Activated CD8-positive, alpha-beta memory T cell treated with anti-CD3 and anti-CD28 coated beads, Interleukin-2, amount 50 U/mL, for 1 hour (primary cell): ENCODE data around the gene MTX1.

Experiments
- DNase-seq: peaks from one replicate; pipeline ENCODE4 v3.0.0-alpha.2; 2020; ENCODE audit errors: extremely low read depth

The MTX1 gene

GRCh38 chr1:155174324-155175280 is 33.9 kb upstream of the MTX1 start:
- DNase-seq = no peak

GRCh38 chr1:155175281-155175926 is 33.1 kb upstream of the MTX1 start:
- no peak for DNase-seq

GRCh38 chr1:155175927-155176371 is 32.5 kb upstream of the MTX1 start:
- DNase-seq = no peak

GRCh38 chr1:155176544-155177071 is 31.9 kb upstream of the MTX1 start:
- no peak for DNase-seq

DNA sequence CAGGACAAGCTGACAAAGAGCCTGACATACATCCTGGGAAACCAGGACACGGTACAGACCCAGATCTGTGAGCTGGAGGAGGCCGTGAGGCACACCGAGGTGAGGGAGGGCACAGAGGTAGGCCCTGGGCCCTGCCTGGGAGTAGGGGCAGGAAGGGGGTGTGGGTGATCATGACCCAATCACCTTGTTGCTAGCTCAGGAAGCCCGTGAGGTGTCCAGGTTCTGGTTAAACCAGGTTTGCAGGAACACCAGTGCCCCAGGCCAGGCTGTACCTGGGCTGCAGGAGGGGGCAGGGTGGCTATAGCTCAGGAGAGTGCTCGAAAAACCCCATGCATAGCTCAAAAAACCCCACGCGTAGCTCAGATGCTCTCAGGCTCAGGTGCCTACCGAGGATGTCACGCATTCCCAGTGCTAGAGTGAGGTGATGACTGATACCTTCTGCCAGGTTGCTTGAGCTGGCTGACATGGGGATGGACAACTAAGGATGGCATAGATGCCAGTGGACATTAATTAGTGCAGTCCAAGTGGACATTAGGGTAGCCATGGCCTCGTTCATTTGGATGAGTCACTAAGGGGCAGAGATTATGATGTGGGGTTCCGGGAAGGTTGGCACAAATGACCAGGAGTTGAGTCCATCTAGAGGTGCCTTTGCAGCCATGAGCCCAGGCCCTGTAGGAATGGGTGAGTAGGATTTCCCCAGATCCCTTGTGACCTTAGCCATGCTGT is 31.1 kb upstream of the MTX1 start:
- DNase-seq = no peak

GRCh38 chr1:155177918-155178281 is 30.6 kb upstream of the MTX1 start:
- no peak for DNase-seq

DNA sequence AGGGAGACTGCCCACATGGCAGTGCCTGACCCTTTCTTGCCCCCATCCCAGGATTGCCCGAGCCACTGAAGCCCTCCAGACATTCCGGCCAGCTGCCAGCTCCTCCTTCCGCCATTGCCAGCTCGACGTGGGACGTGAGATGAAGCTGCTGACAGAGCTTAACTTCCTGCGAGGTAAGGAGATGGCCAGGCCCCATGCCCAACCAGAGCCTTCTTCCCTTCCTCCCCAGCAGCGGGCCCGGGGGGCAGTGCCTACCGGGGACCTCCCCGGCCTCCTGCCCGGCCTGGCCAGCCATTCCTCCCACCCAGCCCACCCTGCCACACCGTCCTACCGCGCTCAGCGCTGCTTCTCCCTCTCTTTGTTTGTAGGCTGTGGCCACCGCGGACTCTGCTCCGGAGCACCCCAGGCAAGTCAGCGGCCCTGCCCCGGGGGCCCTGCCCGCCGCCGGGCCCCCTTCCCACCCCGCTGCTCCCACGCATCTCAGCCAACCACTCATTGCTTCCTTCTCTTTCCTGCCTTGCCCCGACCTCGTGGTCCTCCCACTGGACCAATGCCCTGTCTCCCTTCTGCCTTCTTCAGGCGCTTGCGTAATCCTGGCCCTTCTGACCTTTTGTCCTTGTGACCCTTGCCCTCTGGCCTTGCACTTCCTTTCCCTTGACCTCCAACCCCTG is 29.9 kb upstream of the MTX1 start:
- no peak for DNase-seq

DNA sequence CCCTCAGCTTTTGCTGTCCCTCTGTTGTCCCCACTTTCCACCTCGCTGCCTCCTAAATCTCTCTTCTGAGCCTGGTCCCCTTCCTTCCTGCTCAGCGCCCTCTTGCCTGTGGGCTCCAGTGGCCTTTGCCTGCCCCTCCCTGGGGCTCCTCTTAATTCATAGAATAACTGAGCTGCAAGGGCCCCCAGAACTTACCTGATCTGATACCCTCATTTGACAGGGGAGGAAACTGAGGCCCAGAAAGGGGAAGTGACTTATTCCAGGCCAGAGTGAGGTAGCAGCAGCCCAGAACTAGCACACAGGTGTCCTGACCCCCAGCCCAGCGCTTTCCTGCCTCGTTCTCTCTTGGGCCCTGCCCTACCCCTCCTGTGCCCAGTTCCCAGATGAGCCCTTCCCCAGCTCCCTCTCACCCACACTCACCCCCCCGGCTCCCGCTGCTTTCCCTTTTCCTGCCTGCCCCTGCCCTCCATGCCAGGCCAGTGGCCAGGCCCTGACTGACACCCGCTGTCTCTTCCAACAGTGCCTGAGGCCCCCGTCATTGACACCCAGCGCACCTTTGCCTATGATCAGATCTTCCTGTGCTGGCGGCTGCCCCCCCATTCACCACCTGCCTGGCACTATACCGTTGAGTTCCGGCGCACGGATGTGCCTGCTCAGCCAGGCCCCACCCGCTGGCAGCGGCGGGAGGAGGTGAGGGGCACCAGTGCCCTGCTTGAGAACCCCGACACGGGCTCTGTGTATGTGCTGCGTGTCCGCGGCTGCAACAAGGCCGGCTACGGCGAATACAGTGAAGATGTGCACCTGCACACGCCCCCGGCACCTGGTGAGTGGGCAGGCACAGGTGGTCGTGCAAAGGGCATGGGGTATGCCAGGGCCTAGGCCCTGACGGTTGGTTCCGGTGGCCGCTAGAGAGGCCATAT is 29.1 kb upstream of the MTX1 start:
- no peak for DNase-seq

DNA sequence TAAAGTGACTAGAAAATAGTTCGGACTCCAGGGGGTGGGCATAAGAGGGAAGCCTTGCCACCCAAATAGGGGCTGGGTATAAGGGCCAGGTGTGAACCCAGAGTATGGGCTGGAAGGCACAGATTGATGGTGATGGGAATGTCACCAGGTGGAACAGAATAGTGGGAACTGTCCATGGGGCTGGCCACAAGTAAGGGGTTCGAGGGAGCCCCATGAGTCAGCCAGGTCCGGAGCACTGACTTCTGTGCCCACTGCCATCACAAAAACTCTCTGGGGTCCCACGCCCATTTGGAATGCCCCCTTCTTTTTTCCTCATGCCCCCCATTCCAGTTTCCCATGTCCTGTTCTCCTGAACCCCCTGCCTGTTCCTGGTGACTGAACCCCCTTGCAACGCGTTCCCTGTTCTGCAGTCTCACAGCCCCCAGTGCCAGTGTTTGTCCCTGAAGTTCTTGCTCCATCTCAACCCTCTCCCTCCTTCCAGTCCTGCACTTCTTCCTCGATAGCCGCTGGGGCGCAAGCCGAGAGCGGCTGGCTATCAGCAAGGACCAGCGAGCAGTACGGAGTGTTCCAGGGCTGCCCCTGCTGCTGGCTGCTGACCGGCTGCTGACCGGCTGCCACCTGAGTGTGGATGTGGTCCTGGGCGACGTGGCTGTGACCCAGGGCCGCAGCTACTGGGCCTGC is 27.0 kb upstream of the MTX1 start:
- DNase-seq = no peak

DNA sequence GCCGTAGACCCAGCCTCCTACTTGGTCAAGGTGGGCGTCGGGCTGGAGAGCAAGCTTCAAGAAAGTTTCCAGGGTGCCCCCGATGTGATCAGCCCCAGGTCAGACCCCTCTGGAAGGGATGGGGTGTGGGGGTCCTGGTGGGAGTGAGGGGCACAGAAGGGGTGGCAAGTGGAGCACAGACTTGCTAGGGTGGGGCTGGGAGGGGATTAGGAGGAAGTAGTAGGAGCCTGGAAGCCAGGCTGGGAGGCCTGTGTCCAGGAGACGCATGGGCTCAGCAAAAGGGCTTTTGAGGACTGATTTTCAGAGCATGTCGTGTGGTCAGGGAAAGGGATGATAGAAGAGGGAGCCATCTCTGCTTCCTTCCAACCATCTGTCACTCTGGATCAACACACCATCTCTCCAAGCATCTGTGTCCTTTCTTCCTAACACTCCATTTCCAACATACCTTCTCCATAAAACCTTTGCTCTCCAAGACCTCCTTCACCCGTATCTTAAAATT is 26.4 kb upstream of the MTX1 start:
- DNase-seq = no peak

GRCh38 chr1:155183775-155184221 is 24.7 kb upstream of the MTX1 start:
- DNase-seq = no peak

GRCh38 chr1:155184351-155184811 is 24.1 kb upstream of the MTX1 start:
- no peak for DNase-seq

GRCh38 chr1:155184835-155185782 is 23.4 kb upstream of the MTX1 start:
- DNase-seq = no peak

GRCh38 chr1:155185783-155186066 is 22.8 kb upstream of the MTX1 start:
- no peak for DNase-seq

DNA sequence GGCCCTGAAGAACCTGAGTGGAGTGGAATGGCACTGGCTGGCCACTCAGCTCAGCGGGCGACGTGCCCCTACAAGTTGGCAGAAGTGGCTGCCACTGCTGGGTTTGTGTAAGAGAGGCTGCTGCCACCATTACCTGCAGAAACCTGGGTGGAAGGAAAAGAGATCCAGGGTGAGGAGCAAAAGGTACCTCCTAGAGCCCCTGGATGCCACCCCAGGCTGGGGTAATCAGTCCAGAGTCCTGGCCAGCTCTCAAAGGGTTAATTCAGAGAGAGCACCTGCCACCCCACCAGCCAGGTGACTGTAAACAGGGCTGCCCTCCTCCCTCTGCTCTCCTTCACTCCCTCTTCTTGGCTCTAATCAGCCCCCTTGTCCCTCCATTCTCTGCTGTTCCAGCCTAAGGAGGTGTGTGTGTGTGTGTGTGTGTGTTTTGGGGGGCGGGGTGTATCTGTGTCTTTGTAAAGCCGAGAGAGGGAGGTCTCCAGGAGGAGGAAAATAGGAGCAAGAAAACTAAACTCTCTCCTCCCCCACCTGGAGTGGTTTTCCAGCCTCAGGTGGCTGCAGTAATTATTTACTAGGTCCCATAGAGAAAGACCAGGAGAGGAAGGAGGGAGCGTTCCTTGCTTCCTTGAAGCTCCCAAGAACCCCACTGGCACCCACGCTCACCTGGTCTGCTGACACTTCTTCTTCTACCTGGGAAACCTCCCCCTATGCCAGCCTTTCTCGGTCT is 22.3 kb upstream of the MTX1 start:
- DNase-seq = no peak

GRCh38 chr1:155186794-155187455 is 21.6 kb upstream of the MTX1 start:
- DNase-seq = no peak

DNA sequence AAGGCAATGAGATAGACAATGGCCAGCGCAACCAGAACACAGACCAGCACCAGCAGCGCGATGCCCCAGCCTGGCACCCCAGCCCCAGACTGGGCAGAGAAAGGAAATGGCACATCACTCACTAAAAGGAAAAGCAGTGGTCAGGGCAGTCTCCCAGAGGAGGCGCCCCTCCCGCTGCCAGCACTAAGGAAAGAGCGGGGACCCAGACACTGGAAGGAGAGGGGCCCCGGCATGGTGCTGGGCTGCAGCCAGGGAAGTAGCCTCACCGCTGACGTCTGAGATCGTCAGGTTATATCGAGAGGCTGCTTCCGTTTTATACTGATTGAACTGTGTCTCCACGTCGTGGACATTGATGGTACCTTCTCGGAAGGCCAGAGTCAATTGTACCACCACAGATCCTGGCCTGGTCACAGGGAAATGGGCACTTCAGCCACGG is 21.0 kb upstream of the MTX1 start:
- no peak for DNase-seq
